H1 (cell line): ENCODE results near the gene NOD2. TPM values are rescaled to one million over a fixed set of nuclear protein-coding genes. Genes with fewer than 3 reads are reported as not detected.

Experiments used
- PHF8 ChIP-seq: fragments of 200-600 bp; sonication (generic); conservative IDR thresholded peaks from 2 replicates; pipeline ENCODE4 v1.7.1; 2012; ENCODE audit warnings: low read depth, mild to moderate bottlenecking, inconsistent platforms, low read length, moderate library complexity
- polyA plus RNA-seq, 7 experiments: library from polyadenylated mRNA; depleted of rRNA in 3 of 7; stranded (reverse) in 5 of 7; unstranded in 2 of 7; fragments of >200 nt in 5 of 7; fragments of 200-250 nt in 2 of 7; gene quantifications; 1 replicate in 5 of 7; 2 replicates in 1 of 7; 4 replicates in 1 of 7; pipeline versions ENCODE4 v1.2.1 to v1.2.3, GENCODE V29; 2011 to 2013; ENCODE audit warnings: missing spikeins in 2 of 7, mixed read lengths in 2 of 7
- total RNA-seq: library from RNA; stranded (reverse); fragmentation: NEBNext Ultra II Directional; extraction: Animal tissue kit (Norgen Biotek cat#: 25700); gene quantifications from 2 replicates; pipeline ENCODE4 v1.2.1, GENCODE V29; 2021

The NOD2 gene
- total and polyA plus RNA-seq, 2 of the 8 experiments (the other 6 are each of a cell fraction or from before 2014, with no cell fraction given) = 0.37 to 0.42 TPM

GRCh38 chr16:50692999-50693781 lies at the start of gene NOD2 (continued):
- TF ChIP-seq PHF8 = 0 out of 2 replicates have a peak, but pooled peaks have one; percentile 31
